CD4-positive, alpha-beta T cell treated with Interleukin-21 for 1 hour (primary cell): ENCODE results near the gene VHLL.
"Not testable (repeated sequence)": the region's sequence is repeated elsewhere in the genome, so short reads cannot be mapped to it uniquely, and the experiment has no call there.

ENCODE experiments used
- DNase-seq: peaks from one replicate; pipeline ENCODE4 v3.0.0-alpha.2; 2020

The VHLL gene

DNA sequence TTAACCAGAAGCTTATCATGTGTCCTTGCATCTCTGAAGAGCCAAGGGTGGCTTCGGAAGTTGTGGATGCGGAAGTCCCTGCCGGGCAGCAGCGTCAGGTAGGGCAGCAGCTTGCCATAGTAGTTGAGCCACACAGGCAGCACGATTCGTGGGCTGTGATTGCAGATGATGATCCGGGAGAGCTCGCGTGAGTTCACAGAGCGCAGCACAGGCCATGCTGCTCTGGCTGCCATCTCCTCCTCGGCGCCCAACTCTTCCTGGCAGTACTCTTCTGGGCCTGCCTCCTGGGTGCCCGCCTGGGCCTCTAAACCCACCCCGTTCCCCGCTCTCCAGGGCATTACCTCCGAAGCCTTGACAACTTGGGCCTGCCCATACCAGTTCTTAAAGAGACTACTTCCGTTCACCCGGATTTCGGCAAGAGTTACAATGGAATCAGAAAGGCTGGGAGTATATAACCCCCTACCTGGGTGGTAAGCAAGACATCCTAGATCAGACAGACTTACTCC, at the start of gene VHLL:
TSS of gene VHLL (minus strand) at position 456 of the 506 bp plus-strand sequence. CDS start at position 338, 118 bp downstream.
- no peak for DNase-seq

DNA sequence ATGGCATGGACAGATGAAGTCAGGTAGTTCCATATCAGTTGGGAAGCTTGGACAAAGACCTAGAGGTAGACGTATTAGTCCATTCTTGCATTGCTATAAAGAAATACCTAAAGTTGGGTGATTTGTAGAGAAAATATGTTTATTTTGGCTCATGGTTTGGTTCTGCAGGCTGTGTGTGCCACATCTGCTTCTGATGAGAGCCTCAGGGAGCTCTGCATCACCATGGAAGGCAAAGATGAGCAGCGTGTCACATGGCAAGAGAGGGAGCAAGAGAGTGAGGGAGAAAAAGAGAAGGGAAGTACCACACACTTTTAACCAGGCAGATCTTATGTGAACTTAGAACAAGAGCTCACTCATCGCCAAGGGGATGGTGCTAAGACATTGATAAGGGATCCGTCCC, 48.2 kb upstream of the VHLL start:
- DNase-seq, result no peak

DNA sequence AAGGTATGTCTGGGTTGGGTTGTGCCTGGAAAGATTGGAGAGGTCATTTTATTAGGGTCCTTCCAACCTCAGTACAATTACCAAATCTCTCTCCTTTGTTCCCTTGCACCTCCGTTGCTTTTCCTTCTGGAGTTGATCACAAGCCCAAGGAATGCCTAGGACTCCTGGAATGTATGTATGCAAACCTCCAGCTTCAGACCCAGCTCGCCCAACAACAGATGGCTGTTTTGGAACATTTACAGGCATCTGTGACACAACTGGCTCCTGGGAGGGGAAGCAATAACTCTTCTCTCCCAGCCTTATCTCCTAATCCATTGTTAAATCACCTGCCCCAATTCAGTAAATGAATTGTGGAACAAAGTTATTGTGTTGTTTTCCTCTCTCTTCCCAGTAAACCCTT, 47.5 kb upstream of the VHLL start:
- no peak for DNase-seq

DNA sequence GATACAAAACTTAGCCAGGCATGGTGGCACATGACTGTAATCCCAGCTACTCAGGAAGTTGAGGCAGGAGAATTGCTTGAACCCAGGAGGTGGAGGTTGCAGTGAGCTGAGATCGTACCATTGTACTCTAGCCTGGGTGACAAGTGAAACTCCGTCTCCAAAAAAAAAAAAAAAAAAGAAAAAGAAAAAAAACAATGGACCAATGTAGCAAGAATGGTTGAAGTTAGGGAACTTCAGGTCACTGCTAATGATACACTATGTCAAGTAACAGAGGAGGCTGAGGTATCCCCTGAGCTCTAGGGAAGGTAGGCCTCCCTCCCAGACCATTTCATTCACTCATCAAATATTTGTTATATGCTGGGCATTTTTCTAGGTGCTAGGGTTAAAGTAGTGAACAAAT, 46.9 kb upstream of the VHLL start:
- not testable (repeated sequence) for DNase-seq

DNA sequence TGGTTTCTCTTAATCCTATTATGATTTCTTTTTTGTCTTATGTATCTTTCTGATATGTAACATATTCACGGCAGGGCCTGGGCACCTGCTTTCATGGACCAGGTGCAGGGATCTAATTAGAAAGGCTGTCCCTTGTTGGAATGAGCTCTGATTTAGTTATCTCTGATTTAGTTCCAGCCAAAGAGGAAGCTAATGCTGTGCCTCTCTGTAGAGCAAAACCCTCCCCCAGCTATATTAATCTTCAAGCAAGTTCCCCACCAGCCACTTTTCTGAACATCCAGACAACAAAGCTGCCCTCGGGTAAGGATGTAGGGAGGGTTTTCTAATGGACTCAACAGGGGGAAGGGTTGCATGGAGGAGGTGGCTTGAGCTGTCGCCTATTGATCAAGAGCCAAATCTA, 45.3 kb upstream of the VHLL start:
- DNase-seq, result no peak

DNA sequence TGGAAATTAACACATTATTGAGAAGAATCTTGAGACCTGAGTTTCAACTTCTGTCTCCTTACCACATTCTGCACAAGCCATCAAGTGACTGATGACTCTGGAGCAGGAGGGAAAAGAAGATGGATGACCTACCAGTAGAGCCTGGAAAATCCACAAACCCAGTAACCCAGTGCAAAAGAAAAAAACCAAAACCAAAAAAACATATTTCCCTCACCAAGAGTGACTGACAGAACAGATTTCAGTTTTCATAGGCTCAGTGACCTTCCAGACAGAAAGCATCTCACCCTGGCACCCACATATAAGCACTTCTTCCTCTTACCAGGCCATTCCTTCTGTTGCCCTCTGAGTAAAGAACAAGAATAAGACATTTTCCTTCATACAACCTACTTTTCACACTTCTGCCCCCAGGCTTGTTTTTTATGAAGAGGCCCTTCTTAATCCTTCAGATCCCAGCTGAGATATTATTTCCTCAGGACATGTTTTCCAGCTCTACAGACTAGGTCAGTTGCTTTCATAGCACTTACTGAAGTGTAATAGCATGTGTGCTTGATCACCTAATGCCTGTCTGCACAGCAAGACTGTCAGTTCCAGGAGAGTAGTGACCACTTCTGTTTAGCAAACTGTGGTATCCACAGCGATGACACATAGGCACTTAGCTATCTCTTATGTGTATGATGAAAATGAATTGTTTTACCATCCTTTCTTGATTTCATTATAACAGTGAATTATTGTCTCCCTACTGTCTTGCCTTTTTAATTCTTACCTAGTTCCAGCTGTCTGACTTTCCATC, 43.3 kb upstream of the VHLL start:
- no peak for DNase-seq

DNA sequence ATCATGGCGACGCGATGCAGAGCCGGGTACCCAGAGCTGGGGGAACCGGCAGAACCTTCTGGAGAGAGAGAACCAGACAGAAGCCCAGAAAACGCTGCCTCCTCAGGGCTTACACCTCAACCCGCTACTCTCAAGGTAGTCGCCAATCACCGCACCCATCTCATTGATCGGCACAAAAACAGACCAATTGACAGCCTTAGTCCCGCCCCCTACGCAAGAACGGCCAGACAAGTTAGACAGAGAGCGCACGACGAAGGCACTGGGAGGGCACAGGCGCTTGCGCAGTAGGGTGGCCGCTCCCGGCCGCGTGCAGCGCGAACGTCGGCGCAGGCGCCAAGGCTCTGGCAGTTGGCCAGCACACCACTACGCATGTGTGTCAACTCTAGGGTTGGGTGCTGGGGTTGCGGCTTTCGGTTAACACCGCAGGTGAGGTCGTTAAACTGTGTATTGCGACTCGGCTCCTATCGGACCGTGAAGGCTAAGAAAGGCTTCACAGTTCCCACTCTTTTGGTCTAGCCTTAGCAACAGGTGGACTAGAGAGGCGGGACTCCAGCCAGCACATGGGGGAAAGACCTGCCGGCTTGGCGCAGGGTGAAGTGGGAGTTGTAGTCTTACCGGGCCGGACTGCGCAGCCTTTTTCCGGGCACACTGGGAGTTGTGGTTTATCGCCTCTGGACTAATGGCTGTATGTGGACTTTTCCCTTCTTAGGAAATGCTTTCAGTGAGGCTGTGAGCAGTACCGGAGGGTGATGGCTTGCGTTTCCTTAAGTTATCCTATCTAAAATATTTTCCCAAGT, 39.3 kb upstream of the VHLL start, which contains the start of the genes CCT3 and TSACC:
TSS of gene CCT3 (minus strand) at position 113 of the 797 bp plus-strand sequence. CDS start at position 5, 108 bp downstream.
TSS of gene TSACC (plus strand) at position 347 of the 797 bp plus-strand sequence. CDS start 1,232 bp downstream, outside the sequence.
- peak; percentile 100 for DNase-seq

DNA sequence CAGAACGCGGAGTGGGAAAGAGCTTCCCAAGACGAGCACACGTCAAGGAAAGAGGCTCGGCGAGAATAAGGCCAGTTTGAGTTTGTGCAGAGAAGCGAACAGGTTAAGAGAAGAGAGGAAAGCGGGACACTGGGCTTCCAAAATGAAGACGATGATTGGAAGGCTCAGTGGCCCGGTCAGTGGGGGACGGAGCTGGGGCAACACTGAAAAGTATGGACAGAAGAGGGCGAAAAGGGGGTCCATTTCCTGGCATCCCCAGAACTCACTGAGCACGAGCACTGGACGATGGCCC, 38.7 kb upstream of the VHLL start:
- DNase-seq, result no peak

DNA sequence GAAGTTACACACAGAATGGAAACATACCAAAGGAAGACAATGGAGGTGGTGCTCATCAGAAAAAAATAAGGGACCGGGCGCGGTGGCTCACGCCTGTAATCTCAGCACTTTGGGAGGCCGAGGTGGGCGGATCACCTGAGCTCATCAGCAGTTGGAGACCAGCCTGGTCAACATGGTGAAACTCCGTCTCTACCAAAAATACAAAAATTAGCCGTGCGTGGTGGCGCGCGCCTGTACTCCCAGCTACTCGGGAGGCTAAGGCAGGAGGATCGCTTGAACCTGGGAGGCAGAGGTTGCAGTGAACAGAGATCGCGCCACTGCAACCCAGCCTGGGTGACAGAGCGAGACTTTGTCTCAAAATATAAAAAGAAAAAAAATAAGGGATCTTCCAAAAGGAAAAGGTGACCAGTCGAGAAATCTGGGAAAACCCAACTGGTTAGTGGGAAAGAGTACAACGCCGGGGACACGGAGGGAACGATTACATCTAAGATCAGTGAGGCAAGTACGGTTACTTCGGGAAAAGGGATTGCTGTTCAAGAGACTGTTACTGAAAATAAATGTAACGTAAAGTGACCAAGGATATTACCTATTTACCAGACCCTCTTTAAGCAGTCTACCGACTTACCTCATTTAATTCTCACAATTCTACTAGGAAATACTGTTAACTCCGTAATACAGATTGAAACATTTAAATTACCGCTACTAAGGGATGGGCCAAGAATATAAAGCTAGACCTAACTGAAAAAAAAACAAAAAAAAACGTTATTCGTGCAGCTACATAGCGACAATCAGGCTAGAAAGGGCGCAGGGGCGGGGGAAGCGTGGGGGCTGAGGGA, 38.2 kb upstream of the VHLL start:
- DNase-seq, result no peak

DNA sequence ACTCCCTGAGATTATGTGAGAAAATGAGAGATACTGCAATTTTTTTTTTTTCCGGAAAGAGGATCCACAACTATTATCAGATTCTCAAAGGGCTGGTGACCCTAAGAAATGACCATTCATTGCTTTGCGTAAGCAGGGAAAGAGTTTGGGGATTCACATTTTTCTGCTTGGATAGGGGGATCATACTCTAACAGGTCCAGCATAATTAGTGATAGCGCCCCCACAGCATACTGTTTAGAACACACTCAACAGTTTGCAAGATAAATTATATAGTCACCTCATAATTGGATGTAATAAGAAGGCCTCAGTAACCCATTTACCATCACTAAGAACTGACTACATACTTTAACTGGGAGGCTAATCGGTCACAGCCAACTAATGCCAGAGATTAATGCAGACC, 37.1 kb upstream of the VHLL start:
- peak; percentile 17 for DNase-seq

DNA sequence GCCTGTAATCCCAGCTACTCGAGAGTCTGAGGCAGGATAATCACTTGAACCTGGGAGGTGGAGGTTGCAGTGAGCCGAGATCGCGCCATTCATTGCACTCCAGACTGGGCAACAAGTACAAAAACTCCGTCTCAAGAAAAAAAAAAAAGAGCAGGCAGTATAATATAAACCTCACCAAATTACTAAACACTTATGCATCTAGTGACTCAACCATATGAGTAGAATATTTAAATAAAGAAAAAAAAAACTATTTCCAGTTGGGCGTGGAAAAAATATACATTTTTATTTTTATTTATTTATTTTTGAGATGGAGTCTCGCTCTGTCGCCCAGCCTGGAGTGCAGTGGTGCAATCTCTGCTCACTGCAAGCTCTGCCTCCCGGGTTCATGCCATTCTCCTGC, 24.1 kb upstream of the VHLL start:
- DNase-seq, result not testable (repeated sequence)

DNA sequence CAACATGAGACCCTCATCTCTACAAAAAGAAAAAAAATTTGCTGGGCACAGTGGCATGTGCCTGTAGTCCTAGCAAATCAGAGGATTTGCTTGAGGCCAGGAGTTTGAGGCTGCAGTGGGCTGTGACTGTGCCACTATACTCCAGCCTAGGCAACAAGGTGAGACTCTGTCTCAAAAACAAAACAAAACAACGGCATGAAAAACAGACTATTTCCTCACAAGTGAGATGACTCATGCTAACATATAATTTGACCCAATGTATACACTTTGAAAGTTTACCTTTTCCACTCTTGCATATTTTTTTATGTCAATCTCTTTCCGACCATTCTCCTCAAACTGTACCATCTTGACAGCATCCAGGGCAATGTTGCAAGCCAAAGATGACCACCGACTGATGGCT, 21.5 kb upstream of the VHLL start:
- no peak for DNase-seq

DNA sequence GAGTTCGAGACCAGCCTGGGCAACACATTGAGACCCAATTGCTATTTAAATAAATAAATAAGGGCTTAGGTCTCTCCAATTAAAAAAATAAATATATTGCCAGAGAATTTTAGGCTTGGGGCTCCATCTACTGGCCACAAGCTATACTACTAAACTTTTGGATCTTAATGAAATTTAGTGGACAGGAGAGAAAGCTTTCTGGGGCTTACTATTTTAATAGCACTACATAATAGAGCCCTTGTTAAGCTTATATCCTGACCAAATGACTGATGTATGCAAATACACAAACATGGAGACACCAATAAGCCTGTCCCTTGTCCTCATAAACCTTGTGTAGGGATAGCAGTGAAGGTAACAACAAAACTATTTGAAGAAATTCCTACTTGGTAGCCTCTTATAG, 20.6 kb upstream of the VHLL start:
- peak; percentile 49 for DNase-seq

DNA sequence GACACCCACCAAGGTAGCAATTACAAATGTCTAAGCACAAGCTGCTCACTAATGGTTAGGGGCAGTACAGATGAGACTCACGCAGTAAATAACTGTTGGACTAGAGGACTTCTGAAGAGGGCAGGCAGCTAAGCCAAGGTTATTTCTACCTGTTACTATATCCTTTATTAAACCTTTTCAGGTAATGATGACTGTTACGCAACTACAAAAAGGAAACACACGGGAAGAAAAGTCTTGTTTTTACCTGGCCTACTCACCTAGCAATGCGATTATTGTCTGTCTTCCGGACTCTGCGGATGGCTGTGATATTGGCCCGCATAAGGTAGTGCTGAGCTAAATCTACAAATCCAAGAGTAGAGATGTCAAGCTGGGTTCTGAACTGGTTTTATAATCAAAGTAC, 17.8 kb upstream of the VHLL start:
- DNase-seq, result no peak

DNA sequence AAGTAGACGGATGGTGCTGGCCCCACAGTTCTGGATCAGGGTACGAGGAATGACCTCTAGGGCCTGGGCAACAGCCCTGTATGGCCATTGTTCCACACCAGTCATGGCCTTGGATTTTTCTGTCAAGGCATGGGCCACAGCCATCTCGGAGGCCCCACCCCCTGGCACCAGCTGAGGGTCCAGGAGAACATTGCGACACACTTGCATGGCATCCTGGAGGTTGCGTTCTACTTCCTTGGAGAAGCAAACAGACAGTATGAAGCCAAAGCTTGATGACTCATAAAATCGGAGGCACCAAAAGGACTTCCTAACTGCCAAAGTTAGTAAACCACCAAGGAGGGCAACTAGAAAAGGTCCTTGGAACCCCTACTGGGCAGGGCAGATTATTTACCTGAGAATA, 11.9 kb upstream of the VHLL start:
- DNase-seq, result no peak

DNA sequence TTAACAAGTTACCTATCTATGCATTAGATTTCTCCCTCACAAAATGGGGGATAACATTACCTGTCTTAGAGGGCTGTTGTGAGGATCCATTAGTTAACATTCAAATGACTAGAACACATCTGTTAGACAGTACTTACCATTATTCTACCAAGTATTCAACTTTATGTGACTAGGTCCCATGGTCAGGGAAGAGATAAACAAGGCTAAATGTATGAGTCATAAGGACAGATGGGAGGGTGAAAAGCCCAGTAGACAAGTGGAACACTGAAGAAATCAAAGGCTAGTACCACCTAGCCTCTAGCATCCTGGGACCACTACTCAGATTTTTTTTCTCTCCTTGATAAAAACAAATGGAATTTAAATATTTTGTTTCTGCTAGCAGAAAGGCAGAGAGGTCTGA, 9.0 kb upstream of the VHLL start:
- DNase-seq, result no peak

DNA sequence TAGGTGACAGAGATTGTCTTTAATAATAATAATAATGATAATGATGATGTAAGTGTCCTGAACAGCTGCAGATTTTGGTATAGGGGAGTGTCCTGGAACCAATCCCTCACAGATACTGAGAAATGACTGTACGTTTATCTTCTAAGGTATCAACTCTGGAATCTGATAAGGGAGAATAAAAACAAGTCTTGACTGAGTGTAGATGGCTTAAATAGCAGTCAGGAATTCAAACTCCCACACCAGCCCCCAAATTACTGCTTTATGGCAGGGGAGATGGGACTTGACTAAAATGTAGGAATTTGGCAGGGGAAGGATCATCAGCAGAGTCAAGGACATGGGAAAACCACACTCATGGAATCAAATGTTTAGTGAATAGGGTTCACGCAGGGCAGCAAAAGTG, 6.1 kb upstream of the VHLL start:
- DNase-seq, result no peak

DNA sequence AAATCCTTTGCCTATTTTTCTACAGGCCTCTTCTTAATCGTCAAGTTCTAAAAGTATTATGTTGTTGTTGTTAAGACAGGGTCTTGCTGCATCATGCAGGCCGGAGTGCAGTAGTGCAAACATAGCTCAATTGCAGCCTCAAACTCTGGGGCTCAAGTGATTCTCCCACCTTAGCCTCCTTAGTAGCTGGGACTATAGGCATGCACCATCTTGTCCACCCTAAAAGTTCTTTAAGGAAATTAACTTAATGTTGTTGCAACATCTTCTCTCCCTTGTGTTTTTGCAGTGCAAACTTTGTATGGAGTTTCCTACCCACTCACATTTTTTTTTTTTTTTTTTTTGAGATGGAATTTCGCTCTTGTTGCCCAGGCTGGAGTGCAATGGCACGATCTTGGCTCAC, 4.1 kb upstream of the VHLL start:
- no peak for DNase-seq

DNA sequence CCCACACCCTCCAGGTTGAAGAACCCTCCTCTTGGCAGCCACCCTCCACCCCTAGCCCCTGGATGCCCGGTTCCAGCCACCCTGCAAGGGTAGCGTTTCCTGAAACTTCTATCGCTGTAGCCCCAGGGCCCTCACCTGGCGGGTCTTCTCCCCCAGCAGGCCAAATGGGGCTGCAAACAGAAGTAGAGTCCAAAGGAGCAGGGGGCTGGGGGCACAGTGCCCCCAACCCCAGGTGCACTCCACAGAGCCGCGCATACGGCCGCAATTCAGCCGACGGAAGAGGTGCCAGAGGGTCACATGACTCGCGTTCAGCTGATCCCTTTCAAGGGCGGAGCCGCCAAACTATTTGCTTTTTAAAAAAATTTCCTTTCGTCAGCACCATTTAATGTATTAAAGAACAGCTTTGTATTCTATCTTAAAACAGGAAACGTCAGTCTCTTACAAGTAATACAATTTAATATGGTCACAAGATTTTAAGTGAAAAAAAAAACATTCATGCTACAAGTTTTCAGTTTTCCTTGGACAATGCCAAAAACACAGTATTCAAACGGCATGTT, 3.6 kb downstream of the VHLL start, which contains the start of gene GLMP:
TSS of gene GLMP (minus strand) at position 289 of the 557 bp plus-strand sequence. CDS start at position 255, 34 bp downstream.
- peak; percentile 64 for DNase-seq

DNA sequence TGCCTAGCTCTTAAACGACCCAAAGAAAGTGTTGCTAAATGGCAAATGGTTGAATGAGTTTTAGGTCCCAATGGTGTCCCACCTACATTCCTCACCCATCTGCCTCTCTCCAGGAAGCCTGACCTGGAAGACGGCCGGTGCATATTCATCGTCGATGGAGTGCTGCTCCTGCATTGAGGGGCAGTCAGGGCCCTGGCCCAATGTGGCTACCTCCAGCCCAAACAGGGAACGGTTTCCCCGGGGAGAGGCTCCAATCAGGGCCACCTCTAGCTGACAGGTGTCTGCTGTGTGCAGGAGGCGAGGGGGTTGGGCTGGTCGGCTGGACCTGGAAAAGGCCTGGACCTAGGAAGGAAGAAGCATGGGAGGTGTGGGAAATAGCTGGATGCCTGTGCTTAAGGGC, 5.2 kb downstream of the VHLL start:
- no peak for DNase-seq

DNA sequence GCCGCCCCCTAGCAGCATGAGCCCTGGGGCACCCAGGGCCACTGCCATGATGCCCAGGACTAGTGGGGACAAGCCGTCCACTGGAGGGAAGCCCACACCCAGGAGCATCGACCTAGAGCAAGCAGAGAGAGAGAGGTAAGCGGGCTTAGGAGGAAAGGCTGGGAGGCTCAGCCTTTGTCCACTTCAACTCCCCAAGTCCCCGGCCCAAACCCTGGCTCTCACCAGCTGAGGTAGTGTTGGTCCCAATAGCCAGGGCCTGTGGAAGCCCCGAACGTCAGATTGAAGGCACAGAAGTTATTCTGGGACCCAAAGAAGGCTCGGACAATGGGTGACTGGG, 6.0 kb downstream of the VHLL start:
- no peak for DNase-seq

DNA sequence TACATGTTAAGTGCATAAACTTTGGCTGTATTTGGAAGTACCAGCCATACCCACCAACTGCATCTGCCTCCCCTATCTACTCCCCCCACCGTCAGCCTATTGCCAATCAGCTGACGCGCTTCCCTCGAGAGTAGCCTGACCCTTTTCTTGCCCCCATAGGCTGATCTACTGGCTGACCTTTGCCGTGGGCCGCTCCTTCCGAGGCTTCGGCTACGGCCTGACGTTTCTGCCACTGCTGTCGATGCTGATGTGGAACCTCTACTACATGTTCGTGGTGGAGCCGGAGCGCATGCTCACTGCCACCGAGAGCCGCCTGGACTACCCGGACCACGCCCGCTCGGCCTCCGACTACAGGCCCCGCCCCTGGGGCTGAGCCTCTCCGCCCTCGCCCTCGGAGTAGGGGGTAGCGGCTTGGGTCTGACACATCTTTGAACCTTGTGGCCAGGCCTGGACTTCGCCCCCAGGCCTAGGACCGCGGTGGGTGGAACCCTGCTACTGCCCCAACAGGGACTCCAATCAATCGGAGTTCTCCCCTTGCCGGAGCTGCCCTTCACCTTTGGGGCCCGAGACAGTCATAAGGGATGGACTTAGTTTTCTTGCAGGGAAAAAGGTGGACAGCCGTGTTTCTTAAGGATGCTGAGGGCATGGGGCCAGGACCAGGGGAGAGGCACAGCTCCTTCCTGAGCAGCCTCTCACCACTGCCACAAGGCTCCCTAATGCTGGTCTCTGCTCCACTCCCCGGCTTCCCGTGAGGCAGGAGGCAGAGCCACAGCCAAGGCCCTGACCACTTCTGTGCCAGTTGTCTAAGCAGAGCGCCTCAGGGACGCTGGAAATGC, 7.7 kb downstream of the VHLL start:
- DNase-seq, result peak; percentile 23
